ENCODE data around the gene RTEL1. TPM values are rescaled to one million over a fixed set of nuclear protein-coding genes. Genes with fewer than 3 reads are reported as not detected.

The RTEL1 gene
- polyA plus RNA-seq, 1 of the 3 experiments (the other 2 are of a cell fraction) = 9.9 TPM

- Histone ChIP-seq H3K4me3 (ENCODE audit: low read depth in 2 of 2, low read length in 1 of 2) (no peak overlapping the region), H3K36me3 (replicated peaks in 1 of 2; ENCODE audit: control insufficient read depth in 1 of 2, insufficient read depth in 2 of 2, low read length in 1 of 2) (peaks cover 2 to 18% of the 10 kb centered on the region in 2 experiments), H2AFZ (ENCODE audit: low read depth) (no peak overlapping the region), H3K4me2 (no peak overlapping the region), H3K9me2 (no peaks in the 10 kb centered on the region), H3F3A (replicated peaks; ENCODE audit: insufficient read depth) (peaks cover 17% of the 10 kb centered on the region), H3K79me2 (ENCODE audit: insufficient read depth) (peaks cover 18% of the 10 kb centered on the region), H3K4me1 (ENCODE audit: control insufficient read depth in 1 of 2, insufficient read depth in 2 of 2, low read depth in 1 of 2, low read length in 1 of 2) (peaks cover 0 to 3% of the 10 kb centered on the region in 2 experiments; a peak in 1 of 4 replicates), H3K9me3 (no peaks in the 10 kb centered on the region), H4K20me1 (ENCODE audit: insufficient read depth) (peaks cover 8% of the 10 kb centered on the region; the same call in 1 of the 2 replicates), H3K27me3 (ENCODE audit: insufficient read depth) (no peaks in the 10 kb centered on the region), H3K9ac (no peak overlapping the region), H3K27ac (ENCODE audit: low read depth in 2 of 2, low read length in 1 of 2) (no peak overlapping the region)
- 96% methylated on average over 28 of the region's 48 CpGs for WGBS (ENCODE audit: low lambda C conversion rate)
- ChIA-PET POLR2A (no interaction called here), CTCF (interaction anchor here (1.4 kb wide), 1 partner anchor 10 kb away, joined by 3 read pairs; no protein-coding TSS in a partner anchor)
- no peak for TF ChIP-seq MXI1 (IDR thresholded peaks at IDR 0.05; ENCODE audit: low read depth, low read length)
- TF ChIP-seq, protein P1, sequence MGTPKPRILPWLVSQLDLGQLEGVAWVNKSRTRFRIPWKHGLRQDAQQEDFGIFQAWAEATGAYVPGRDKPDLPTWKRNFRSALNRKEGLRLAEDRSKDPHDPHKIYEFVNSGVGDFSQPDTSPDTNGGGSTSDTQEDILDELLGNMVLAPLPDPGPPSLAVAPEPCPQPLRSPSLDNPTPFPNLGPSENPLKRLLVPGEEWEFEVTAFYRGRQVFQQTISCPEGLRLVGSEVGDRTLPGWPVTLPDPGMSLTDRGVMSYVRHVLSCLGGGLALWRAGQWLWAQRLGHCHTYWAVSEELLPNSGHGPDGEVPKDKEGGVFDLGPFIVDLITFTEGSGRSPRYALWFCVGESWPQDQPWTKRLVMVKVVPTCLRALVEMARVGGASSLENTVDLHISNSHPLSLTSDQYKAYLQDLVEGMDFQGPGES (IDR thresholded peaks at IDR 0.05; ENCODE audit: low read depth, low read length) = no peak
- TF ChIP-seq, protein P2, sequence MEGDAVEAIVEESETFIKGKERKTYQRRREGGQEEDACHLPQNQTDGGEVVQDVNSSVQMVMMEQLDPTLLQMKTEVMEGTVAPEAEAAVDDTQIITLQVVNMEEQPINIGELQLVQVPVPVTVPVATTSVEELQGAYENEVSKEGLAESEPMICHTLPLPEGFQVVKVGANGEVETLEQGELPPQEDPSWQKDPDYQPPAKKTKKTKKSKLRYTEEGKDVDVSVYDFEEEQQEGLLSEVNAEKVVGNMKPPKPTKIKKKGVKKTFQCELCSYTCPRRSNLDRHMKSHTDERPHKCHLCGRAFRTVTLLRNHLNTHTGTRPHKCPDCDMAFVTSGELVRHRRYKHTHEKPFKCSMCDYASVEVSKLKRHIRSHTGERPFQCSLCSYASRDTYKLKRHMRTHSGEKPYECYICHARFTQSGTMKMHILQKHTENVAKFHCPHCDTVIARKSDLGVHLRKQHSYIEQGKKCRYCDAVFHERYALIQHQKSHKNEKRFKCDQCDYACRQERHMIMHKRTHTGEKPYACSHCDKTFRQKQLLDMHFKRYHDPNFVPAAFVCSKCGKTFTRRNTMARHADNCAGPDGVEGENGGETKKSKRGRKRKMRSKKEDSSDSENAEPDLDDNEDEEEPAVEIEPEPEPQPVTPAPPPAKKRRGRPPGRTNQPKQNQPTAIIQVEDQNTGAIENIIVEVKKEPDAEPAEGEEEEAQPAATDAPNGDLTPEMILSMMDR (IDR thresholded peaks at IDR 0.05) = no peak
- no peak for TF ChIP-seq SMC3 (IDR thresholded peaks at IDR 0.05; ENCODE audit: low read depth, low read length)
- no peak for TF ChIP-seq CHD2 (IDR thresholded peaks at IDR 0.05; ENCODE audit: low read length, partially characterized antibody)
- TF ChIP-seq RXRA (IDR thresholded peaks at IDR 0.05; ENCODE audit: borderline replicate concordance, low read depth) = no peak
- no peak for TF ChIP-seq POLR2AphosphoS5 (IDR thresholded peaks at IDR 0.05; ENCODE audit: low read depth, low read length)
- TF ChIP-seq TAF1 (IDR thresholded peaks at IDR 0.05; ENCODE audit: borderline replicate concordance, low read depth, low read length) = no peak
- TF ChIP-seq REST (IDR thresholded peaks at IDR 0.05; ENCODE audit: low read depth, low read length) = no peak
- no peak for TF ChIP-seq FOXJ3 (CRISPR knock-in tag; IDR thresholded peaks at IDR 0.05)
- no peak for TF ChIP-seq EZH2phosphoT487 (IDR thresholded peaks at IDR 0.05; ENCODE audit: borderline replicate concordance, low read depth)
- no peak for TF ChIP-seq RAD21 (IDR thresholded peaks at IDR 0.05; ENCODE audit: low read length)
- TF ChIP-seq RFX5 (IDR thresholded peaks at IDR 0.05; ENCODE audit: low read length) = no peak
- TF ChIP-seq JUND (IDR thresholded peaks at IDR 0.05) = no peak
- TF ChIP-seq, protein P3, sequence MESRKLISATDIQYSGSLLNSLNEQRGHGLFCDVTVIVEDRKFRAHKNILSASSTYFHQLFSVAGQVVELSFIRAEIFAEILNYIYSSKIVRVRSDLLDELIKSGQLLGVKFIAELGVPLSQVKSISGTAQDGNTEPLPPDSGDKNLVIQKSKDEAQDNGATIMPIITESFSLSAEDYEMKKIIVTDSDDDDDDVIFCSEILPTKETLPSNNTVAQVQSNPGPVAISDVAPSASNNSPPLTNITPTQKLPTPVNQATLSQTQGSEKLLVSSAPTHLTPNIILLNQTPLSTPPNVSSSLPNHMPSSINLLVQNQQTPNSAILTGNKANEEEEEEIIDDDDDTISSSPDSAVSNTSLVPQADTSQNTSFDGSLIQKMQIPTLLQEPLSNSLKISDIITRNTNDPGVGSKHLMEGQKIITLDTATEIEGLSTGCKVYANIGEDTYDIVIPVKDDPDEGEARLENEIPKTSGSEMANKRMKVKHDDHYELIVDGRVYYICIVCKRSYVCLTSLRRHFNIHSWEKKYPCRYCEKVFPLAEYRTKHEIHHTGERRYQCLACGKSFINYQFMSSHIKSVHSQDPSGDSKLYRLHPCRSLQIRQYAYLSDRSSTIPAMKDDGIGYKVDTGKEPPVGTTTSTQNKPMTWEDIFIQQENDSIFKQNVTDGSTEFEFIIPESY (IDR thresholded peaks at IDR 0.05; ENCODE audit: borderline replicate concordance, low read depth) = no peak
- TF ChIP-seq, protein P4, sequence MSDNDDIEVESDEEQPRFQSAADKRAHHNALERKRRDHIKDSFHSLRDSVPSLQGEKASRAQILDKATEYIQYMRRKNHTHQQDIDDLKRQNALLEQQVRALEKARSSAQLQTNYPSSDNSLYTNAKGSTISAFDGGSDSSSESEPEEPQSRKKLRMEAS (IDR thresholded peaks at IDR 0.05; ENCODE audit: low read depth) = no peak
- TF ChIP-seq MEF2A (IDR thresholded peaks at IDR 0.05; ENCODE audit: borderline replicate concordance, low read depth) = no peak
- DNase-seq = peak; percentile 22
Measured at GRCh38 chr20:63734946-63735858, 77.1 kb downstream of the RTEL1 start.

Measured in SK-N-SH (cell line).